Urinary bladder (tissue), 4 donors: ENCODE measurements around the gene NR2E3. TPM values are rescaled to one million over a fixed set of nuclear protein-coding genes. Genes with fewer than 3 reads are reported as not detected.

Source experiments
- DNase-seq: peaks from one replicate; pipeline ENCODE4 v3.0.0-alpha.2; 2015; ENCODE audit errors: extremely low spot score
- H3K27ac ChIP-seq: one replicate; pipeline ENCODE4 v1.5.1; 2013; ENCODE audit warnings: low read depth, mild to moderate bottlenecking, moderate library complexity
- H3K36me3 ChIP-seq: one replicate; pipeline ENCODE4 v1.6.1; 2013; ENCODE audit warnings: mild to moderate bottlenecking, moderate library complexity; ENCODE audit not compliant: insufficient read depth
- H3K4me1 ChIP-seq: one replicate; pipeline ENCODE4 v1.6.1; 2013; ENCODE audit warnings: mild to moderate bottlenecking, moderate library complexity; ENCODE audit not compliant: insufficient read depth
- H3K4me3 ChIP-seq: one replicate; pipeline ENCODE4 v1.5.1; 2013; ENCODE audit warnings: low read depth, low read length
- WGBS: extraction: QIAGEN DNeasy Blood & Tissue Kit; methylation state at CpG from one replicate; pipeline ENCODE4 v1.1.7; 2013; 5-methylcytosine and 5-hydroxymethylcytosine counted together
- polyA plus RNA-seq: library from polyadenylated mRNA; stranded (reverse); fragments of 200-250 nt; gene quantifications from one replicate; pipeline ENCODE4 v1.2.3, GENCODE V29; 2013
- total RNA-seq: library from RNA; depleted of rRNA; stranded (reverse); fragments of >200 nt; gene quantifications from one replicate; pipeline ENCODE4 v1.2.3, GENCODE V29; 2014
- donor health status: healthy with polysubstance abuse.
- donor health status: healthy.

The NR2E3 gene
- total and polyA plus RNA-seq, 2 donors = 0.06 to 2.3 TPM

DNA sequence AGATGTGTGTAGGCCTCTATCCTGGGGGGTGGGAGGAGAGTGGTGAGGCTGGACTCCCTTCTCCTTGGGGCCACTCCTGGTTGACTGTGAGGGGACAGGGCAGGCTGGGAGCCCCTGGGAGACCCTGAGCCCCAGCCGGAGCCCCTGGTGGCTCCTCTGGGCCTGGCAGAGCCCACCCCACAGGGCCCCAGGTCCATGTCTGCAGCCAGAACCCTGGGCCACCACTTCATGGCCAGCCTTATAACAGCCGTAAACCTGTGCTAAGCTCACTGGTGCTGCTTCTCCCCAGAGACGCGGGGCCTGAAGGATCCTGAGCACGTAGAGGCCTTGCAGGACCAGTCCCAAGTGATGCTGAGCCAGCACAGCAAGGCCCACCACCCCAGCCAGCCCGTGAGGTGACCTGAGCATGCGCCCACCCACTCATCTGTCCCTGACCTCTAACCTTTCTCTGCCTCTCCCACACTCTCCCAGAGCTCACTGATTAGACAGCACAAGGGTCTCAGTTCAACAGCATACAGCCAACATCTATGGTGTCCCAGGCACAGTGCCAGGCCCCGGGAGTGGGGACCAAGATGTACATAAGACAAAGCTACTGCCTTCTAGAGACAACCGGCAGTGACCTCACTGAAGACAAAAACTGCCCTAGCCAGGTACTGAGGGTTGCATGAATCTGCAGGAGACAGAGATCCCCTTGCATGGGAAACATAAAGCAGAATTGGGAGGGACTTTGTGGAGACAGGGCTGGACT lies 3.5 kb downstream of the NR2E3 start:
- H3K36me3 ChIP-seq = no peaks in the 10 kb centered on the region
- DNase-seq = no peak
- no peak overlapping the region for H3K27ac ChIP-seq
- 88% methylated on average over 9 of the region's 9 CpGs for WGBS
- H3K4me1 ChIP-seq = no peaks in the 10 kb centered on the region
- H3K4me3 ChIP-seq = no peak overlapping the region

DNA sequence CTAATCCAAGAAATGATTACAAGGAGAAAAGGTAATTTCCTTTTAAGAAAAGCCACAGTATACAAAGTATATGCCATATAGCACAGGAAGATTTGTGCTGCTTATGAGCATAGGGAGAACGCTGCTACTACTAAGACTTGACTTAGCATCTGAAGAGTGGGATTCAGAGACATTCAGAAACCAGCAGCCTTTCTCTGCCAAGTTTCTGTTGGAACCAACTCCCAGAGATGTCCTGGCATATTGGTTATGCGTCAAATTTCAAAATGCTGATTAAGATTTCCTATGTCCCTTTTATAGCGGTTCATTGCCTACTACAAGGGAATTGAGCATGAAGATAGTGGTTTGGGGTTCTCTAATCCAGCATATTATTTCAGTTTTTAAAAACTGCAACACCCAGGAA lies 4.9 kb downstream of the NR2E3 start:
- WGBS = 95% methylated on average over 3 of the region's 3 CpGs
- no peak overlapping the region for H3K4me3 ChIP-seq
- H3K36me3 ChIP-seq = no peaks in the 10 kb centered on the region

DNA sequence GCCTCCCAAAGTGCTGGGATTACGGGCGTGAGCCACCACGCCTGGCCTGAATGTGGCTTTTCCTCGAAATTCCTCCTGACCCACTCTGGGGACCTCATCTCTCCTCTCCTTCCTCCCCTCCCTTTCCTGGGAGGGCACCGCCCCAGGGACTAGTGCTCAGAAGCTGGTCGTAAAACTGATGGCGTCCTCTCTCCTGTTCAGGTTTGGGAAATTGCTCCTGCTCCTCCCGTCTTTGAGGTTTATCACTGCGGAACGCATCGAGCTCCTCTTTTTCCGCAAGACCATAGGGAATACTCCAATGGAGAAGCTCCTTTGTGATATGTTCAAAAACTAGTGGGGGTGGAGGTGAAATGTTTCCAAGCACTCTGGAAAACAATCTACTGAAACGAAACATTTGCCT lies 7.0 kb downstream of the NR2E3 start:
- DNase-seq = no peak
- H3K4me3 ChIP-seq = no peak overlapping the region
- H3K27ac ChIP-seq = no peak overlapping the region
- WGBS = 96% methylated on average over 13 of the region's 13 CpGs
- no peaks in the 10 kb centered on the region for H3K36me3 ChIP-seq
- H3K4me1 ChIP-seq = no peaks in the 10 kb centered on the region

More for the DNA sequence above, 4.9 kb downstream of the NR2E3 start:
- Histone ChIP-seq H3K27ac (no peak overlapping the region), H3K4me1 (no peaks in the 10 kb centered on the region)
- no peak for DNase-seq

DNA sequence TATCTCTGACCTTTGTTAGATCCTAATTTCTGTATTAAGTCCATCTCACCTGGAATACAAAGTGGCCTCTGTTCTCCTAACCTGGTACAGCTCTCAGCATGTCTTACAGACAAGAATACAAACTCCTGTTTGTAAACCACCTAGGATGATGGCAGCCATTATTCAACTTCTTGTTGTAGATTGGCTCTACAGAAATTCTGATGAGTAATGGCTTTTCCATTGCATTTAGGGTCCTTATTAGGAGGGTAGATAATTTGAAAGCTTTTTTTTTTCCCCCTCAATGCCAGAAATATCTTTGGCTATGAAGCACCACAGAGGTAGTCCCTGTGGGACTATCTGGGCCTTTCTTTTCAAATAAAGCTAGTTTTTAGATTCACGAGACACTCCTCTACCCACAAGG lies 9.8 kb downstream of the NR2E3 start:
- WGBS = 95% methylated on average over 1 of the region's 1 CpG
- peaks cover 2% of the 10 kb centered on the region for H3K36me3 ChIP-seq
- no peak overlapping the region for H3K27ac ChIP-seq
- no peak overlapping the region for H3K4me3 ChIP-seq
- no peak for DNase-seq
- H3K4me1 ChIP-seq = no peaks in the 10 kb centered on the region

DNA sequence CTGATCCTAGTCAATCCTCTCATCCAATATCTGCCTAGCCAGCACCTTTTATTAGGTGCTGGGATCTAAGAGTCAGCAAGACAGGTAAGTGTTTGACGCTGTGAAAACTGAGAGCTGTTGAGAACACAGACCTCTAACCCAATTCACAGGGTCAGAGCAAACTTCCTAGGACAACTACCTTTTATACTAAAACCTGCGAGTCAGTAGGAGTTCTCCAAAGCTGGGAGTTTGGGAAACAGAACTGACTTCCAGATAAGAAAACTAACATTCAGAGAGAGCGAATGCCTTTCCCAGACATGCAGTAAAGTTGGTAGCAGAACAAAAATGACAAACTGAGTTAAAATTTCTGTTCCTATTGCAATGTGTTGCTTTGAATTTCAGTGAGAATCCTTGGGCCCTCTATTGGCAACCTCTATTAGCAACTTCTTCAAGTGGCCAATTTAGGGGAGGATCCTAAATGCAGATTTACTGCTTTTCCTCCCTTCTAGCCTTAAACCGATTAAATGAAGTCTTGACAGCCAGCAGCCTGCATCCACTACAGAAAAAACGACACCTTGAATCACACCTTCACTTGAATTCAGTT lies 11.3 kb downstream of the NR2E3 start:
- DNase-seq = no peak
- no peak overlapping the region for H3K4me3 ChIP-seq
- peaks cover 2% of the 10 kb centered on the region for H3K36me3 ChIP-seq
- no peak overlapping the region for H3K27ac ChIP-seq
- 89% methylated on average over 5 of the region's 5 CpGs for WGBS
- no peaks in the 10 kb centered on the region for H3K4me1 ChIP-seq

DNA sequence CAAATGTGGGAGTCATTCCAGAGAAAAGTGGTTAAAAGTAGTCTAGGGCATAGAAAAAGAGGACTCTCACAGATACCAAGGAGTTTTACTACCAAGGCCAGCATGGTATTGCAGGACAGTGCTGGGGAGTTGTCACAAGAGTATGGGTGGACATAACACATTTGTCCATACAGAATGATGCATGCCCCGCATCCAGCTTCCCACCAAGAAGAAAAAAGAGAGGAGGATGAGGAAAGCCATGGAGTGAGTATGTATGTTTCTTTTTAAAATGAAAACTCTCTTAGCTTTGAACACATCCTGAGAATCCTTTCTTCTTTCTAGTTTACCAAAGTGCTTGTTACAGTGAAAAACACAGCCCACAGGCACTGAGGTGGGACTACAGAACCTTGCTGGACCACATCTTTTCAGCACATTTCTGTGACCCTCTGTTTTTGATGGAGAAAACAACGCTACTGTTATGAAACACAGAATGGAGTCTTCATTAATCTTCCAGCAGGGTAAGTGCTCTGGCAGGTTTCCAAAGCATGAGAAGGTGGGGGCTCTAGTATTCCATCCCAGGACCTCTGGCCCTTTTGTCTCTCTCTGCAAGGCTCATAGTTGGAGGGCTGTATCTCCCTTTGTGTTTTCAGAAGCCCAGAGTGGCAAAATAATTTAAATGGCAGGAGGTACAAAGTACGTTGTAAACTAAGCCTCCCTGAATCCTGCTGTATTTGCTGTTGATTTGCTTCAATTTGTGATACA lies 12.7 kb downstream of the NR2E3 start:
- WGBS = 91% methylated on average over 3 of the region's 3 CpGs
- Histone ChIP-seq H3K4me3 (no peak overlapping the region), H3K36me3 (peaks cover 4% of the 10 kb centered on the region), H3K4me1 (no peaks in the 10 kb centered on the region), H3K27ac (no peak overlapping the region)
- no peak for DNase-seq

DNA sequence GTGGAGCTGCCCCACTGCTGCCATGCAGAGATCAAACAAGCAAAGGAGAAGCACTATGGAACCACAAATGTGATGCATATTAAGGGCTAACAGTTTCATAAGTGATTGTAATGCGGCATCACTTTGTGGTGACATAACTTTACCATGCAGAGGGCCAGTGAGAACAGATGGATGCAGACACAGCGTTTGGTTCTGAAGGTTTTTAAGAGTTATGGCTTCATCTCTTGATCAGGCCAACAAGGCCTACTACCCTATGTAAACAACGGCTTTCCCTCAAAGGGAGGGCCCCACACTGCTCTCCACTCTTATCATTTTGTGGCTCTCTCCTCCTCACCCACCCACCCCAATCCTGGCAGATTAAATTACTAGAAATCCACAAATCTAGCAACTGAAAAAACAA lies 13.4 kb downstream of the NR2E3 start:
- no peaks in the 10 kb centered on the region for H3K4me1 ChIP-seq
- no peak overlapping the region for H3K4me3 ChIP-seq
- 45% methylated on average over 3 of the region's 3 CpGs for WGBS
- H3K27ac ChIP-seq = no peak overlapping the region
- no peak for DNase-seq
- H3K36me3 ChIP-seq = peaks cover 4% of the 10 kb centered on the region

DNA sequence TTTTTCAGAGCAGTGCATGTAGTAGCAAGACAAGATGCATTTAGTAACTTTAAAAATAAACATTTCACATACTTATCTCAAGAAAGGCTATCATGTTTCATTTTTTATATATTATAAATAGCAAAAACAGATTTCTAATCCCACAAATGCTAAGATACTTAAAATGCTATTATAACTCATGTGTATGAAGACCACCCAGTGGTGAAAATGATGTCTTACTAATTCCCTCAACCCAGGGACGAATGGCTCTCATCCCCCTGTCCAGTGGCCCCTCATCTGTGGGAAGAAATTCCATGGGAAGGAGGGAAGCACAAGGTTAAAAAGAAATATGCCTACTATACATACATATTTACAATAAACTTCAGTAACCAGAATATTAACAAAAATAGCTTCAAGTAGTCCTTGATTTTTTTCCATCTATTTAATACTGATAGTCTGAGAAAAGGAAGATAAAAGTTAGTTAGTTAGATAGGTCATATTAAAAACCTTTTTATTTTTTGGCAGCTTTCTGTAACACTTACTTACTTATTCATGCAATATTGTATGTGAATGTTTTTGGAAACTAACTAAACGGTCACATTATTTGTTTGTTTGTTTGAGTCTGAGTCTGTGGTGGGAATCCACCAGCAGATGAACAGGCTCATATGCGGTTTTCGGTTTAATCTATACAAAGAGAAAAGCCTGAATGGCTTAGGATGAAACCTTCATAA lies 14.8 kb downstream of the NR2E3 start:
- Histone ChIP-seq H3K4me1 (no peaks in the 10 kb centered on the region), H3K36me3 (peaks cover 4% of the 10 kb centered on the region), H3K4me3 (no peak overlapping the region), H3K27ac (no peak overlapping the region)
- no peak for DNase-seq
- 82% methylated on average over 4 of the region's 4 CpGs for WGBS

DNA sequence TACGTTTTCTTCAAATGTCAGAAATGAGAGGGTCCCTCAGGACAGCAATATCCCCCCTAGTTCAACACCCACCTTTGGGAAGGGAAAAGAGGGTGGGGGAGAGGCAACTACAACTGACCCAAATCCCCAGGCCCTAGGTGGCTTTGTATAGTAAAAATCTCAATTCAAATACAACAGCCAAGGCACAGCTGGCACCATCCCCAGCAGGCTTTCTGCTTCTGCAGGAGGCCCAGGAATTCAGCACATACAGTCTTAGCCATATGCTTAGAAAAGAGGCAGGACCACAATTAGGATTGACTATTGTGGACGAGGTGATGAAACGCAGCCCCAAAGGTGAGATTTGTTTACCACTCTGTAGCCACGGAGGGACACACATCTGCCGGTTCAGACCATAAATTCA lies 15.8 kb downstream of the NR2E3 start:
- H3K36me3 ChIP-seq = peaks cover 4% of the 10 kb centered on the region
- WGBS = 75% methylated on average over 5 of the region's 5 CpGs
- H3K4me1 ChIP-seq = no peaks in the 10 kb centered on the region
- H3K27ac ChIP-seq = no peak overlapping the region
- H3K4me3 ChIP-seq = no peak overlapping the region
- no peak for DNase-seq

DNA sequence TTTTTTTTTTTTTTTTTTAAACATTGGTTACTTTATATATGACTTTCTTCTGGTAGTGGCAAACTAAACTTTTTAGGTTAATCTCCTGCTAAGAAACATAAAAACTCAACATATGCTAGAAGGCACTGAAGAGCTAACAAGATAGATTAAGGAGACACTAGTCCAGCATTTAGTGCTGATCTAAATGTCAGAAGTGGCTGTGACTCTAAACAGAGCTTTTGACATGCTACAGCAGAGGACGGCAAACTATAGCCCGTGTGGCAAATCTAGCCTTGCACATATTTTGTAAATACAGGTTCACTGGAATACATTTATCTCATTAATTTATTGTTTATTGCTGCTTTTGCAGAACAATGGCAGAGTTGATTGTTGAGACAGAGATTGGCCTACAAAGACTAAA lies 20.6 kb downstream of the NR2E3 start:
- Histone ChIP-seq H3K36me3 (peaks cover 2% of the 10 kb centered on the region), H3K4me3 (no peak overlapping the region), H3K27ac (no peak overlapping the region), H3K4me1 (no peaks in the 10 kb centered on the region)
- WGBS = 70% methylated on average over 2 of the region's 2 CpGs
- no peak for DNase-seq

DNA sequence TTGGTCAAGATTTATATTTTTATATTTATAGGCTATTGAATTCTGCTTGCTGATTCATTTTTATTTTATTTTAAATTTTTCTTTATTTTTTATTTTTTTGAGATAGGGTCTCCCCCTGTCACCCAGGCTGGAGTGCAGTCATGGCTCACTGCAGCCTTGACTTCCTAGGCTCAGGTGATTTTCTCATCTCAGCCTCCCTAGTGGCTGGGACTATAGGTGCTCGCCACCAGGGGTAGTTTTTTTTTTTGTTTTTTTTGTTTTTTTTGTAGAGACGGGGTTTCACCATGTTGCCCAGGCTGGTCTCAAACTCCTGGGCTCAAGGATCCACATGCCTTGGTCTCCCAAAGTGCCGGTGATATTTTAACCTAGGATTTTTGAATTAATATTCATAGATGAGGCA lies 31.2 kb downstream of the NR2E3 start:
- Histone ChIP-seq H3K36me3 (no peaks in the 10 kb centered on the region), H3K27ac (no peak overlapping the region), H3K4me1 (no peaks in the 10 kb centered on the region), H3K4me3 (no peak overlapping the region)
- DNase-seq = no peak
- 95% methylated on average over 3 of the region's 3 CpGs for WGBS

DNA sequence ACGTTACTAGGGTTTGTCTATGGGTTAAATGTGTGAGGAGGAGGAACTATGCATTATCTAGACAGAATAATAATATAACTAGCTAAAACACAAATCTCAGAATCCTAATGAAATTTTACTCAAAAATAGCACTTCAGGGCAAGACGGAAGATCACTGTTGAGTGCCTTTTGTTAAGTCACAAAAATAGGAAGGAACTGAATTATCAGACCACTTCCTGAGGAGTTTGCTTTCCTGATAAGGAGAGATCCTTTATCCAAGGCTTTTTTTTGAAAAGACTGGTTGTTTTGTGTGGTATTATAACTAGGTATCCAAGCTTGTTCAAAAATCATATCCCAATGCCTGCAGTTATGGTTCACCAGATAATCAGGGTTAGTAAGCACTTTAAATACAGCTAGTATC lies 34.6 kb downstream of the NR2E3 start:
- no peak overlapping the region for H3K4me3 ChIP-seq
- H3K36me3 ChIP-seq = no peaks in the 10 kb centered on the region
- H3K4me1 ChIP-seq = no peaks in the 10 kb centered on the region
- DNase-seq = no peak
- no peak overlapping the region for H3K27ac ChIP-seq
- 87% methylated on average over 2 of the region's 2 CpGs for WGBS

DNA sequence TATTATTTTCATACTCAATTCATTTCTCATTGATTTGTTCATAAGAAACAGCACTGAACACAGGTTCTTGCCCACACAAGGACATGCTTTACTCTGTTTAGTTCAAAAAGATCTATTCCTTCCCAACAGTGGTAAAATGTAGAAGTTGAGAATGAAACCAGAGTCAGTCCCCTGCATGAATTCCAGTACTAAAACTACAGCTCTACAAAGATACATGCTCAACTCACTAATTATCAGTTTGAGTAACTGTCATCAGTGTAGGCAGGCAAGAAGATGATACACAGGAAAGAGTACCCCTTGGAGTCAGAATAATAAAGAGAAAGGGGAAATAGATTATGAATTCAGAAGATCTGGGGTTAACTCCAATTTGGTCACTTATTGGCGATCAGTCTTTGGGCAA lies 43.2 kb downstream of the NR2E3 start:
- H3K4me1 ChIP-seq = no peaks in the 10 kb centered on the region
- WGBS = 97% methylated on average over 1 of the region's 1 CpG
- no peak overlapping the region for H3K4me3 ChIP-seq
- H3K27ac ChIP-seq = no peak overlapping the region
- H3K36me3 ChIP-seq = peaks cover 3% of the 10 kb centered on the region
- DNase-seq = no peak
